Measurements from ENCODE around the gene MIGA1.
"Not testable (repeated sequence)": the region's sequence is repeated elsewhere in the genome, so short reads cannot be mapped to it uniquely, and the experiment has no call there.

Gene MIGA1

GRCh38 chr1:77803371-77803770 is 23.9 kb downstream of the MIGA1 start:
- no peak for DNase-seq

GRCh38 chr1:77809787-77810462 is 30.5 kb downstream of the MIGA1 start:
- not testable (repeated sequence) for DNase-seq

GRCh38 chr1:77811589-77811988 is 32.1 kb downstream of the MIGA1 start:
- not testable (repeated sequence) for DNase-seq

GRCh38 chr1:77817368-77818209 is 38.1 kb downstream of the MIGA1 start:
- no peak for DNase-seq

GRCh38 chr1:77820121-77820520 is 40.7 kb downstream of the MIGA1 start:
- no peak for DNase-seq

GRCh38 chr1:77824079-77824478 is 44.6 kb downstream of the MIGA1 start:
- DNase-seq = no peak

GRCh38 chr1:77824694-77825093 is 45.2 kb downstream of the MIGA1 start:
- no peak for DNase-seq

- peak; percentile 79 for DNase-seq
These were observed 45.8 kb downstream of the MIGA1 start for GRCh38 chr1:77825131-77825709.

GRCh38 chr1:77826851-77827250 is 47.4 kb downstream of the MIGA1 start:
- not testable (repeated sequence) for DNase-seq

- DNase-seq = no peak
These were observed 48.6 kb downstream of the MIGA1 start for GRCh38 chr1:77828098-77828497.

- no peak for DNase-seq
These were observed 50.4 kb downstream of the MIGA1 start for GRCh38 chr1:77829851-77830250.

- no peak for DNase-seq
These were observed 51.5 kb downstream of the MIGA1 start for GRCh38 chr1:77830946-77831345.

- no peak for DNase-seq
These were observed 52.1 kb downstream of the MIGA1 start for GRCh38 chr1:77831566-77831965.

- DNase-seq = no peak
These were observed 52.7 kb downstream of the MIGA1 start for GRCh38 chr1:77831976-77832711.

- no peak for DNase-seq
These were observed 53.5 kb downstream of the MIGA1 start for GRCh38 chr1:77832901-77833300.

- DNase-seq = no peak
These were observed 54.2 kb downstream of the MIGA1 start for GRCh38 chr1:77833521-77834100.

GRCh38 chr1:77834771-77835334 is 55.4 kb downstream of the MIGA1 start:
- DNase-seq = no peak

- DNase-seq = no peak
These were observed 62.1 kb downstream of the MIGA1 start for GRCh38 chr1:77841574-77841973.

- no peak for DNase-seq
These were observed 66.5 kb downstream of the MIGA1 start for GRCh38 chr1:77845951-77846350.

- DNase-seq = no peak
These were observed 67.5 kb downstream of the MIGA1 start for GRCh38 chr1:77846966-77847365.

GRCh38 chr1:77847621-77848080 is 68.2 kb downstream of the MIGA1 start:
- DNase-seq = no peak

GRCh38 chr1:77850082-77850481 is 70.6 kb downstream of the MIGA1 start:
- DNase-seq = no peak

All from inflammatory macrophage treated with lipopolysaccharide for 4 hours (primary cell).